Brain pericyte (primary cell): Measurements from ENCODE around the gene EDRF1.
"Not testable (repeated sequence)": the region's sequence is repeated elsewhere in the genome, so short reads cannot be mapped to it uniquely, and the experiment has no call there.

Experiments used
- DNase-seq: peaks from one replicate; pipeline ENCODE4 v3.0.0-alpha.2; 2012; ENCODE audit warnings: low read depth, low spot score

EDRF1 gene

DNA sequence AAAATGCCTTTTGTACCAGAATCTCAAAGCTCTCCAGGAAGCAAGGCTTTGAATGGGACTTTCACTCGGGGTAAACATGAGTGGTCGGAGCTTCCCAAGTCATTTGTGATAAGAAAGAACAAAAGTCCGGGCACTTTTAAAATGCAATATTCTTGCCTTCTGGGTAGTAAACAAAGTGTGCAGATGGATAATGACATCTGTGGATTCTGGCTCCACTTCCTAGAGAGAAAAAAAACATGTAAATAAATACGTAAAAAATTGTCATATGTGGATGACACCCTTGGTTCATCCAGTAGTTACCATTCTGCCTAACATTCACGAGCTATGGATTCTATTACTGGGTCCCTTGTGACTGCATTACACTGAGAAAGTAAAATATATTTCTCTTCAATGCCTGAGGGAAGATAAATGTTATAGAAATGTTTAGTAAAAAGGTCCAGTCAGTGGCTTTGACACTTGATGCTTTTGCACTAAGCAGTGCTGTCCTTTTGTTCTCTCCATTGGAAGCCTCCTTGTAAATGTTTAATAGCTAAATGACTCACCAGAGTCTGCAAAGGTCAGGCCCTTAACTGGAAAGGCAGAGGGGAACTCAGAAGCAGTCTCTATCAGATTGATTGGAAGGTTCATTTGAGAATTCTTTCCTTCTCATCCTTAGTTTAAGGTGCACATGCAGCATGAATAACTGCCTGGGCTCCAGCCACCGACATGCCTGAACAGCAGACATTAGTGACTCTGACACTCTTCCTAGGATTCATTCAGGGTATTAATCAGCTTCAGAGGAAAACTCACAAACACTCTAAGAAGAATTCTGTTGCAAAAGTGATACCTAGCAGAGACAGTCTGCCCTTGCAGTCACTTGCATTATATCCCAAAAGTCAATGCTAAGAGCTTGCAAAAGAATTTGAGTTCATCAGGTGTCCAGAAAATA is 11.7 kb upstream of the EDRF1 start:
- DNase-seq: no peak

DNA sequence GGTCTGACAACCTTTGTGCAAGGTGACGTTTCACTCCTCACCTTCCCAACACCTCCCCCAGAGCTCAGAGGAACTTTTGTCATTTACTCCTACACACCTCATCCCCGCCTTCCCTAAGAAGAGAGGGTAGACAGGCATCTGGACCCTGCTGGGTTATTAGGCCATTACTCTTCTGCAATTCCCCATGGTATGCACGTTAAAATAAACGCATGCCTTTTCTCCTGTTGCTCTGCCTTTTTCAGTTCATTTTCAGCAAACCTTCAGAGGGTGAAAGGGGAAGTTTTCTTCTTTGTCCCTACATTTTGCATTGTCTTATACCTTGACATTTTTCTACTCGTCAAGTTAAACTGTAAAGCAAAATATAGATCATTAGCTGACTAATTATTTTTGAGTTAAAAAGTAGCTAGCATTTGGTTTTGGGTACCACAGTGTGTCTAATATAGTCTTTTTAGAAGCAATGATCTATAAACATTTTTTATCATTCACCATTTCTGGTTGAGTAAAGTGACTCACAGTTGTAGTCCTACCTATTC is 10.5 kb upstream of the EDRF1 start:
- DNase-seq: no peak

DNA sequence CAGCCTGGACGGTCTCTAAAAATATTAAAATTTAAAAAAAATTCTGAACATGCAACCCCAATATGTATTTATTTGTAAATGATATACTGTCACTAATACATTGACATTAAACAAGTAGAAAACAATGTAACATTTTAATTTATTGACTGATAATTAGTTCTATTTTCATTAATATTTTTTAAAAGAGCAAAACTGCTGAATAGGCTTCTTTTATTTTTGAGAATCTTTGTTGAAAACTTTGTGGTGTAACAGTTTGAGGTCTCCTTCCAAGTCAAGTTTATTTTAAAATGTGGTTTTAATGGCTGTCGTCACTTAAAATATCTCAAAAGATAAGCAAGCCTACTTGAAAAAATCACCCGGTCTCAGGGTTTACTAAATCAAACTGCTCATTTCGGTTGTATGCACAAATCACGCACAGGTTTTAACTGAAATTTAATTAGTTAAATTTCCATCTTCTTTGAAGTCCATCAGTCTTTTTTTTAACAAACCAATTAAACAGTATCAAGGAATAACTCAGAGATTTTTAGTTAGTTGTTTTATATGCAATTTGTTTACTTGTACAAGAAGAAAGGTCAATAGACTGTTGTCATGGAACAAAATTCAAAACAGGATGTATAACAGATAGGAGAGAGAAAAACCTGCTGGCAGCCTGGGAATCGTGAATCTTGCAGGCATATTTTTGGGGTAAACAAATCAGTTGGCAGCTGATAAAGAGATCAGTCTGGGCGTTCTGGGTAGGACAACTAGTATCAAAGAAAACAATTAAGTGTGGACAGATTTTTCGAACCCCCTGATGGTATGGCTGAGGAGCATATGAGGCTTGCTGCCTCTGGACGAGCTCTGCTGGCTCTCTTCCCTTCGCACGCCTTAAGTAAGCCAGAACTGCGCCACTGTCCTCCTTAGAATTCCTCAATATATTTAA is 9.7 kb upstream of the EDRF1 start:
- DNase-seq: no peak

DNA sequence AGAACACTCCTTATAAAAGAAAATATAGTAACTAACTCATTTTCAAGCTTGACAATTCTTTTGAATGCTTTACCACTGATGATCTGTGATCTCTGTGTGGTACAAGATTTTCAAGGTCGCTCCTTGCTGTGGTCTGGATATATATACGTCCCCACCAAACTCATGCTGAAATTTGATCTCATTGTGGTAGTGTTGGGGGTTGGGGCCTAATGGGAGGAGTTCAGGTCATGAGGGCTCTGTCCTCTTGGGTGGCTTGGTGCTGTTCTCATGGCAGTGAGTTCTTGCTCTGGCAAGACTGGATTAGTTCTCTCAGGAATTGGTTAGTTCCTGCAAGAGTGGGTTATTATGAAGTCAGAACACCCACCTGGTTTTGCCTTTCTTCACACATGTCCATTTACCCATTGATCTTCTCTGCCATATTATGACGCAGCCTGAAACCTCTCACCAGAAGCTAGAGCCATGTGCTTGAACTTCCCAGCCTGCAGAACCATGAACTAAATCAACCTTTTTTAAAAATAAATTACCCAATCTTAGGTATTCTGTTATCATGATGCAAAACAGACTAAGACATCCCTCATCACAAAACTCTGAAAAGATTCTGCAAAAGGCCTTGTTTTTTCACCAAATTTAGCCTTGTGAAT is 8.3 kb upstream of the EDRF1 start:
- DNase-seq: no peak

DNA sequence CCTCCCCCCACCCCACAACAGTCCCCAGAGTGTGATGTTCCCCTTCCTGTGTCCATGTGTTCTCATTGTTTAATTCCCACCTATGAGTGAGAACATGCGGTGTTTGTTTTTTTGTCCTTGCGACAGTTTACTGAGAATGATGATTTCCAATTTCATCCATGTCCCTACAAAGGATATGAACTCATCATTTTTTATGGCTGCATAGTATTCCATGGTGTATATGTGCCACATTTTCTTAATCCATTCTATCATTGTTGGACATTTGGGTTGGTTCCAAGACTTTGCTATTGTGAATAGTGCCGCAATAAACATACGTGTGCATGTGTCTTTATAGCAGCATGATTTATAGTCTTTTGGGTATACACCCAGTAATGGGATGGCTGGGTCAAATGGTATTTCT is 4.8 kb upstream of the EDRF1 start:
- not testable (repeated sequence) for DNase-seq

DNA sequence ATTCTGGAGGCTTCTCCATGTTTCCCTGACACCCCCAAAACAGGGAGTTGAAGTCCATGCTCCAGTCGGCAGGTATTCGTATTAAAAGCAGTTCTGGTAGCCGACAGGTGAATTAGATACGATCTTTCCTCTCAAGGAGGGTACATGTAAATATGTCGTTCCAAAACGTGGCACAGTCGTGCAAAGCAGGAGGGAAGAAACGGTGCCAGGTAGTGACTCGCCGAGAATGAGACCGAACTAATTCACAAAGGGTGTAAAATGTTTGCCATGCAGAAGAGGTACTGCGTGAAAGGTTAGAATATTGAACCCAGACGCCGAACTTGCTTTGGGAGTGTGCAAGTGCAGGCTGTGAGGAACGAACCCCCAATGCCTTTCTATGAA is 483 bp downstream of the EDRF1 start:
- DNase-seq: no peak

DNA sequence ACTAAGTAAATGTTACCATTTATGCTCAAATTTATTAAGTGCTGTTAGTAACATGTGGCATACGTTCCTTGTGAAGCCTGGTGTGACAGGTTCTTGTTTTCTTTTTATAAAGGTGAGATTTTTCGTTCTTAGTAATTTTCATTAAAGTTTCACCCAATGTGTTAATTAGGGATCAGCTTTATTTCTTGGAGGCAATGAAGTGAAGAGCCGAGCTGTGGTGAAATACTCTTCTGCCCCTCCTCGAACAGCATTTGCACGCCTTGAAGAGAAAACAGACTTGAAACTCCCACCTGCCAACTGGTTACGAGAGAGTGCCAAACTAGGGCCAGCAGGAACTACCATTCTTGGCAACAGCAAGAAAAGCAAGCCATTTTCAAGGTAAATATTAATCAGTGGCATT is 1.5 kb downstream of the EDRF1 start:
- no peak for DNase-seq

DNA sequence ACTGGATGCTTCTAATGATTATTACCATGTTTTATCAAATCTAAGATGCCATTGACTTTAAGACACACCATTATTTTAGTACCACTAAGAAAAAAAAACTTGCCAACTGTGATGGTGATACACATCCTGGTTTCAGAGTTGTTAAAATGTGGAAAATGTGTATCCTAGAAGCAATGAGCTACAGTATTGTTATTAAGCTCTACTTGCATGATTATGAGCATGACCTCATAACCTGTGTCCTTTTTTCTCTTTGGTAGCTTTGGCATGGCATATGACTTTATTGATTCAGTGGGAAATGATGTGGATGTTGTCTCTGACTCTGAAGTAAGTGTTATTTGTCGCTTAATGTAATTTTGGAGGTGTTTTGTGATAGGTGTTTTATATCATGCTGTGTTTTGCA is 3.3 kb downstream of the EDRF1 start:
- DNase-seq: no peak

DNA sequence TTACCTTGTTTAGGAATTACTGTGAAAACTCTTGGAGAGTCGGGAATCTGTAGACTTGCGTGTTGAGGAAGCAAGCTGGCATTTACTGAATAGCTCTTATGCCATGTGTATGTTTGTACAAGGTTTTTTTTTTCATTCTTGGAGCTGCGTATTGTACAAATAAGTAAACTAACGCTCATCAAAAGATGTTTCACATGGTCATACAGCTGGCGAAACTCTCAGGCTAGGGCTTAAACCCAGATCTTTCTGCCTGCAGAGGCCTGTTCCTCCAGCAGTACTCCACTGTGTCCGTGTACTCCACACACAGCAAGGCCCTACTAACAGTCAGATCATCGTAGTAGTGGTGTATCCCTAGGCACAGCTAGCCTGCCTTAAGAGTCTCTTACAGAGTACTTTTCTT is 7.4 kb downstream of the EDRF1 start:
- DNase-seq: no peak

DNA sequence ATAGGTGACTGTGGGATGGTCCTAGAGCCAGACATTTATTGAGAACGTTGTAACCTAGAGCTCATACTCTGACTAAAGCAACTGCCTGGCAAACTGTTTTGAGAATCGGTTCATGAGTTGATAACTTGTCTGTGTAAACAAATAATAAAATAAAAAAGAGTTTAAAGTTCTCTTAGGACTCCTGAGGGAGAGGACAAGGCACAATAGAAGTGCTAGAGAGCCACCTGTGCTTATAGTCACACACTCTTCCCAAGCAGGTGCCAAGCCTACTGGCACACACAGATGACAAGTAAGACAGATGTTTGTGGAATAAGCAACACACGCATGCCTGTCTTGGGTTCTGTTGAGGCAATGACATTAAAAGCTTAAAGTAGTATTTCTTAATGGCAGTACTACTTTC is 7.9 kb downstream of the EDRF1 start:
- no peak for DNase-seq

DNA sequence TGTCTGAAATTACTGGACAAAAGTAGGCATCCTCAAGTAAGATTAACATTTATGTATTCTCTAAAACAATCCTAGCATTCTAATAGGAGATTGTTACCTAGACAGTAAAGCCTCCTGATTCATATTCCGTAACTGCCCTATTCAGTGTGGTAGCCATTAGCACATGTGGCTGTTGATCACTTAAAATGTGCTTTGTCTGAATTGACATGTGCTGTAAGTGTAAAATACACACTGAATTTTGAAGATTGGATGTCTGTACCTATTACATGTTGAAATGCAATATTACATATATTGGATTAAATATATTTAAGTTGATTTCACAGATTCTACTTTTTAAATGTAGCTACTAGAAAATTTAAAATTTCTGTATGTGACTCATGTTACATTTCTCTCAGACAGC is 14.6 kb downstream of the EDRF1 start:
- no peak for DNase-seq

DNA sequence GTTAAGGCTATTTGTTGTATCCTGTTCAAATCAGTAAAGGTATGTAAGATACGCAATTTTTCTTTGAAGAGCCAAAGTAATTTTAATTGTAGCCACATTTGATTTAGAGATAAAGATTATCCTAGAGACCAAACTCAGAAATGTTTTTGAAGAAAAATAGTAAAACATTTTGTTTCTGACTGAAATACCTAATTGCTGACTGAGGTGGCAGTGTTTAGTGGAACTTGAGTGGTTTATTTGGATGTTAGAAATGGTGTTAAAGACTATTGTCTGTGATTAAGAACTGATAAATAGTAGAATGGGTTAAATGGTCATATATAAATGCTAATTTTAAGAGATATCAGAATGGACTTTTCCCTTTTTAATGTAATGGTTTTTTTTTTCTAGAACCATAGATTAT is 15.3 kb downstream of the EDRF1 start:
- no peak for DNase-seq

DNA sequence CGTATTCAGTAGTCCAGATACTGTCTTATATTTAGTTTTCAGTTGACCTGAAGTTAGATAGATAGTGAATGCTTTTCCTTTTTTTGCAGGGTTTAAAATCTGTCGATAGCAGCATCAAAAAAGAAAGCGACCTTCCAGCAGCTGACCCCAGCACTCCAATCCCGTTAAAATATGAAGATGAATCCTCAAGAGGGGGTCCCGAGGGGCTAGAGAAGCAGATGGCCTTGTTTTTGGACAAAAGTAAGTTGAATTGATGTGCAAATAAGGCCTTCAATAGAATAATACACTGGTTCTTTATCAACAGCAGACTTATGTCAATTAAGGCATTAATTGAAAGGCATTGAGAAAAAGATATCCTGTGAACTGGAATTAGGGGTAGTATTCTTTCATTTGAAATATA is 18.7 kb downstream of the EDRF1 start:
- DNase-seq: no peak

DNA sequence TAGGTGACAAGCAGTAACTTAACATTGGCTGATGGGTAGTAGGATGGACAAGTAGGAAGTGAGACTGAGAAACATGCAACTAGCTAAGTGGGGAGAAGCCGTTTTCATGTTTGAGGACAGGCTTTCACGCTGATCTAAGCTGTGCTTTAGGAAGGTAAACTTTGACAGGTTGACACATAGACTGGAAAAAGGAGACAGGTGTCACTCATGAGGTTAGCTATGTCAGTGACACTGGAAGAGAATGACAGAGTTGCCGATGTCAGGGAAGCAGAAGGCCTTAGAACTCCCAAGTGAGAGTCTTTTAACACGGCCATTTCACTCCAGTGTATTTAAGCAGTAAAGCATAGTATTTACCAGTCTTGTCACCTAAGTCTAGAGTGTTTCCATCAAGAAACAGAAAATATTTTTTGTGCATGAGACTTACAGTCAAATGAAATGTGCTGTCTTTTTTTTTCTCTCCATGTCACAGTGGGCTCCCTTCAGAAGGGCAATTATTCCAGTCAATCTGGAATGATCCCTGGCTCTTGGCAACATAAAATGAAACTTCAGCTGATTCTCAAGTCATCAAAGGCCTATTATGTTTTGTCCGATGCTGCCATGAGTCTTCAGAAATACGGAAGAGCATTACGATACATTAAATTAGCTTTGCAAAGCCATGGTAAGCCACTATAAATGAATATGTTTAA is 20.6 kb downstream of the EDRF1 start:
- DNase-seq: no peak

DNA sequence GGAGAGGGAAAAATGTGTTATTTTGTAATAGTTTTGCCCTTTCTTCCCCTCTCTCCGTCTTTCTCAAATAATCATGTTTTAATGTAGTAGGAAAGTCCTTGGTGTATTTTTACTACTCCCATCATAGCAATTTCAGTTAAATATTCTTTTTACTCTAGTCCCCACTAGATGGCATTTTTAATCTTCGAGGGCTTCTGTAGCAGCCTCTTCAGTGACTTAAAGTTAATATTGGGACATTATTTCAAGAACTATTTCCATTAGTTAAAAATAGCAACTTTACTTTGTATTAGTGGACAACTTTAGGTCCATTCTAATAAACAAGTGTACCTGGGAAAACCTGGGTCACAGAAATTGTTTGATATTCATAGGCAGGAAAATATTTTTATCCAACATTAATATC is 23.0 kb downstream of the EDRF1 start:
- no peak for DNase-seq

DNA sequence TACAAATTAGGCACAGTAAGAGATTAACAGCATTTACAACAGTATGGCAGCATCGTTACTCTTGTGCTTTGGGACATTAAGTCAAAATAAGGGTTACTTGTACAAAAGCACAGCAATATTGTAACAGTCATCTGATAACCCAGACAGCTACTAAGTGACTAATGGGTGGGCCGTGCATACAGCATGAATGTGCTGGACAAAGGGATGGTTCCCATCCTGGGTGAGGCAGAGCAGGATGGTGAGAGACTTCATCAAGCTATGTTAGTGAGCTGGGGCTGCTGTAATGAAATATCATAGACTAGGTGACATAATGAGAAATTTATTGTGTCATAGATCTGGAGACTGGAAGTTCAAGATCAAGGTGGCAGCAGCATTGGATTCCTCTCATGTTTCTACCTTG is 25.4 kb downstream of the EDRF1 start:
- DNase-seq: no peak

DNA sequence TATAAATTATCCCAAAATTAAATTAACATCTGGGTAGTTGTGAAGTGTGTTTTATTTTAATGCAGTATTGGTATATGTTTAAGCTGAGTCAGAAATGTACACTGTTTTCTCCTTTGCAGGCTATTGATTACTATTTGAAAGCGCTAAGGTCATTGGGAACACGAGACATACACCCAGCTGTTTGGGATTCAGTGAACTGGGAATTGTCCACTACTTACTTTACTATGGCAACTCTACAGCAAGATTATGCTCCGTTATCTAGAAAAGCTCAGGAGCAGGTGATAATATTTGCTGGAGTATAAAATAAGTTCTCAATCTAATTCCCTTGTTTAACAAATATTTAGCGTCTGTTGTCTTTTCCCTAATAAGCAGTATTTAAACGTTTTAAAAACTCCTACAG is 27.9 kb downstream of the EDRF1 start:
- DNase-seq: no peak

DNA sequence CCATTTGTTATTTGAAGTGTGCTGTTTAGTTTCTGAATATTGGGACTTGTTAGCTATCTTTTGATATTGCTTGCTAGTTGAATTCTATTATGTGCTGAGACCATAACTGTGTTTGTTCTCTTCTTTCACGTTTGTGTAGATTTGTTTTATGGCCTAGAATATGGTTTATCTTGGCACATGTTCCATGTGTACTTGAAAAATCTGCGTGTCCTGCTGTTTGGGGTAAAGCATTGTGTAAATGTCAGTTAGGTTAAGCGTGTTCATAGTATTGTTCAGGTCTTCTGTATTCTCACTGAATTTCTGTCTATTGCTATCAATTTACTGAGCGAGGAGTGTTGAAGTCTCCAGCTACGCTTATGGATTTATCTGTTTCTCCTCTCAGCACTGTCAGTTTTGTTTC is 36.7 kb downstream of the EDRF1 start:
- no peak for DNase-seq

DNA sequence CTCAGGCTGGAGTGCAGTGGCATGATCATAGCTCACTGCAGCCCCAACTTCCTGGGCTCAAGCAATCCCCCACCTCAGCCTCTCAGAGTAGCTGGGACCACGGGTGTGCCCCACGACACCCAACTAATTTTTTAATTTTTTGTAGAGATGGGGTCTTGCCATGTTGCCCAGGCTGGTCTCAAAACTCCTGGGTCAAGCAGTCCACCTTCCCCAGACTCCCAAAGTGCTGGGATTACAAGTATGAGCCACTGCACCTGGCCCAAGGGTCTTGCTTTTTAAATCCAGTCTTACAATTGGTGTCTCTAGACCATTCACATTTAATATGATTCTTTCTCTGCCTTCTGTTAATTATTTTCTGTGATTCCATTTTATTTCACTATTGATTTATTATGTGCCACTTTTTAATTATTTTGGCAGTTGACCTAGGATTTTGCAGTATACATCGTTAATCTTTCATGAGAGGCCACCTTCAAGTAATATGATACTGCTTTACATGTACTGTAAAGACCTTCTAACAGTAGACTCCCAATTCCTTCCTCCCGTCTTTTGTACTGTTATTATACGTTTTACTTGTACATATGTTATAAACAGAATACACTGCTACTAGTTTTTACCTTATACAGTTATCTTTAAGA is 37.5 kb downstream of the EDRF1 start:
- DNase-seq: no peak

DNA sequence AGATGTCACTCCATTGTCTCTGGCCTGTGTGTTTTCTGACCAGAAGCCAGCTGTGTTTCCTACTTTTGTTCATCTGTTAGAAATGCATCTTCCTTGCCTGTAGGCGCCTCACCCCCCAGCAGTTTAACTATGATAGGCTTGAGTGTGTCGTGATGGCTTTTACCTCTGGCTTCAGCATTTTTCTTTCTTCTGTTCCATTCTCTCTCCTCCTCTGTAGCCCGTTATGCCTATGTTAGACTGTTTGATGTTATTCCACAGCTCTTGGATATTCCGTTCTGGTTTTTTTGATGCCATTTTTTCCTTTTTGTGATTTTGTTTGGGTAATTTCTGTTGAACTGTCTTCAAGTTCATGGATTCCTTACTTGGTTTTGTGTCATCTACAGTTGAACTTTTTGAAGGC is 38.2 kb downstream of the EDRF1 start:
- DNase-seq: no peak

DNA sequence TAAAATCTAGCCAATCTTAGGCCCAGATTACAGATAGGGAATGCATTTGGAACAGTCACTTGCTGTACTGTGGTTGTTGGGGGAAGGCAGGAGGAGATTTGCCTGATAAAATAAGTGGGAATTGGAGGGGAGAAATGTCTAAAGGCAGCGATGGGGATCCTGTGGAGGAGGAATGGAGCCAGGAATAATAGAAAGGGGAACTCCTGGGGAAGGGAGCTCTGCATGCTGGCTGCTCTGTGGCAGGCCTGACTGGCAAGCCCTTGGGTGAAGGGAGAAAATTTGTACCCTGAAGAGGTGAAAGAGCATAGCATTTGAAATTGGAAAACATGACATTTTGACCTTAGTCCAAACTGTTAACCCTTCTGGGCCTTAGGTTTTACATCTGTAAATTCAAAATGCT is 42.5 kb downstream of the EDRF1 start:
- no peak for DNase-seq
